HCT116 (cell line): Measurements from ENCODE around the gene SH2B2. TPM values are rescaled to one million over a fixed set of nuclear protein-coding genes. Genes with fewer than 3 reads are reported as not detected.

ENCODE experiments used
- ATAC-seq: fragments of 200-7000 bp; cut with Tn5 transposase; 2 replicates; pipeline ENCODE4 v1.9.1; 2020; ENCODE audit warnings: mild to moderate bottlenecking, moderate library complexity
- BruUV-seq: library from RNA; stranded (reverse); fragments of 400-500 nt; replicated peaks from 2 replicates; lab custom pipeline; 2021; lab: Mats Ljungman, UMichigan
- CTCF ChIA-PET: fragments of 300-600 bp; sonication (Branson Sonifier 250); formaldehyde crosslinking; loops from one replicate; lab custom pipeline; 2021; ENCODE audit warnings: antibody characterized with exemption; lab: Charles Lee
- POLR2A ChIA-PET: fragments of 300-600, 350-600 bp; sonication (Branson Sonifier 250); formaldehyde crosslinking; loops from one replicate; lab custom pipeline; 2021; ENCODE audit warnings: antibody characterized with exemption; lab: Charles Lee
- RAD21 ChIA-PET, 2 experiments: fragments of 300-600 bp; sonication (Branson Sonifier 250); formaldehyde crosslinking; loops; one replicate each; lab custom pipeline; 2023; ENCODE audit warnings: low total read pairs in 2 of 2; ENCODE audit not compliant: uncharacterized antibody in 2 of 2, unreplicated experiment in 2 of 2, low non-redundant PET in 1 of 2; lab: Charles Lee
- DNase-seq: peaks from one replicate; pipeline ENCODE4 v3.0.0-alpha.2; 2010; ENCODE audit warnings: low read depth, low spot score
- H2AFZ ChIP-seq: fragments of 200-600 bp; shearing (Covaris generic), sonication (generic); 2 replicates; pipeline ENCODE4 v1.6.1; 2017; ENCODE audit warnings: low read depth, mixed run types, mixed read lengths, antibody characterized with exemption, low read length; ENCODE audit not compliant: poor library complexity, severe bottlenecking
- H3K27ac ChIP-seq: 2 replicates; pipeline ENCODE4 v1.5.1; 2012; ENCODE audit warnings: low read depth, low read length
- H3K27me3 ChIP-seq: fragments of 200-600 bp; sonication (generic); 2 replicates; pipeline ENCODE4 v1.6.1; 2016; ENCODE audit warnings: mixed run types, low read length, mixed read lengths; ENCODE audit not compliant: insufficient read depth
- H3K36me3 ChIP-seq, 2 experiments: fragments of 200-500 bp in 1 of 2; fragments of 200-600 bp in 1 of 2; sonication (Bioruptor generic) in 1 of 2; sonication (generic) in 1 of 2; 2 replicates each; pipeline versions ENCODE4 v1.5.1 to v1.6.1; 2014 to 2016; ENCODE audit warnings: low read length in 2 of 2, inconsistent platforms in 1 of 2, mixed read lengths in 1 of 2, mixed run types in 1 of 2; ENCODE audit not compliant: insufficient read depth in 2 of 2, control insufficient read depth in 1 of 2
- H3K4me1 ChIP-seq, 2 experiments: fragments of 200-600 bp in 1 of 2; sonication (generic) in 1 of 2; 2 replicates each; pipeline versions ENCODE4 v1.5.1 to v1.6.1; 2012 to 2017; ENCODE audit warnings: low read length in 2 of 2, inconsistent platforms in 1 of 2, mild to moderate bottlenecking in 1 of 2, mixed read lengths in 1 of 2, mixed run types in 1 of 2, moderate library complexity in 1 of 2; ENCODE audit not compliant: insufficient read depth in 2 of 2, control insufficient read depth in 1 of 2
- H3K4me2 ChIP-seq: fragments of 200-600 bp; sonication (generic); 2 replicates; pipeline ENCODE4 v1.6.1; 2017; ENCODE audit warnings: mixed run types, low read length, mixed read lengths
- H3K4me3 ChIP-seq, 2 experiments: fragments of 200-600 bp in 1 of 2; sonication (generic) in 1 of 2; replicated peaks in 1 of 2; 2 replicates each; pipeline ENCODE4 v1.5.1; 2011 to 2016; ENCODE audit warnings: low read length in 2 of 2, control low read depth in 1 of 2, low read depth in 1 of 2, mild to moderate bottlenecking in 1 of 2, mixed read lengths in 1 of 2, mixed run types in 1 of 2
- H3K79me2 ChIP-seq: fragments of 200-600 bp; sonication (generic); 2 replicates; pipeline ENCODE4 v1.6.1; 2017; ENCODE audit warnings: mild to moderate bottlenecking, mixed run types, low read length, moderate library complexity, mixed read lengths; ENCODE audit not compliant: insufficient read depth
- H3K9ac ChIP-seq: fragments of 200-600 bp; sonication (generic); 2 replicates; pipeline ENCODE4 v1.6.1; 2016; ENCODE audit warnings: low read length, mixed read lengths
- H3K9me2 ChIP-seq: fragments of 200-600 bp; sonication (generic), shearing (Covaris generic); 2 replicates; pipeline ENCODE4 v1.6.1; 2017; ENCODE audit warnings: mixed run types, mild to moderate bottlenecking, moderate library complexity; ENCODE audit not compliant: insufficient read depth
- H3K9me3 ChIP-seq, 2 experiments: fragments of 200-500 bp in 1 of 2; fragments of 200-600 bp in 1 of 2; sonication (Bioruptor generic) in 1 of 2; sonication (generic) in 1 of 2; 2 replicates each; pipeline ENCODE4 v1.6.1; 2014 to 2017; ENCODE audit warnings: low read length in 2 of 2, mixed read lengths in 2 of 2, inconsistent platforms in 1 of 2, low read depth in 1 of 2, mild to moderate bottlenecking in 1 of 2, mixed run types in 1 of 2, moderate library complexity in 1 of 2; ENCODE audit not compliant: control insufficient read depth in 1 of 2, insufficient read depth in 1 of 2
- H4K20me1 ChIP-seq: fragments of 200-600 bp; sonication (generic), shearing (Covaris generic); 2 replicates; pipeline ENCODE4 v1.6.1; 2017; ENCODE audit warnings: mixed run types, mild to moderate bottlenecking, moderate library complexity; ENCODE audit not compliant: insufficient read depth
- ATF3 ChIP-seq: IDR thresholded peaks from 2 replicates; pipeline ENCODE4 v1.6.1; 2012
- CTCF ChIP-seq, 3 experiments: fragments of 200-600 bp in 1 of 3; sonication (generic) in 1 of 3; IDR thresholded peaks in 2 of 3; conservative IDR thresholded peaks in 1 of 3; 2 replicates each; pipeline ENCODE4 v1.5.1; 2012 to 2017; ENCODE audit warnings: low read depth in 2 of 3, low read length in 2 of 3, antibody characterized with exemption in 1 of 3, borderline replicate concordance in 1 of 3, control low read depth in 1 of 3, mild to moderate bottlenecking in 1 of 3, mixed read lengths in 1 of 3, mixed run types in 1 of 3, moderate library complexity in 1 of 3; ENCODE audit not compliant: insufficient read depth in 1 of 3
- EGR1 ChIP-seq: IDR thresholded peaks from 2 replicates; pipeline ENCODE4 v1.6.1; 2012; ENCODE audit warnings: low read depth
- ELF1 ChIP-seq: IDR thresholded peaks from 2 replicates; pipeline ENCODE4 v1.6.1; 2012; ENCODE audit warnings: low read depth, borderline replicate concordance
- EZH2 ChIP-seq: fragments of 200-600 bp; sonication (generic); IDR thresholded peaks from 2 replicates; pipeline ENCODE4 v1.6.1; 2017; ENCODE audit warnings: antibody characterized with exemption, mixed run types
- JUND ChIP-seq: IDR thresholded peaks from 2 replicates; pipeline ENCODE4 v1.6.1; 2012
- POLR2A ChIP-seq: IDR thresholded peaks from 2 replicates; pipeline ENCODE4 v1.7.0; 2011; ENCODE audit warnings: borderline replicate concordance; ENCODE audit not compliant: insufficient read depth, insufficient read length; ENCODE audit errors: extremely low read depth
- SRF ChIP-seq: IDR thresholded peaks from 2 replicates; pipeline ENCODE4 v1.6.1; 2012; ENCODE audit warnings: low read depth
- intact Hi-C: fragments of 100-400 bp; cut with micrococcal nuclease; formaldehyde crosslinking; loops from 2 replicates; pipeline ENCODE4 v1.10.0; 2022
- total RNA-seq: library from RNA; stranded (reverse); gene quantifications from one replicate; pipeline ENCODE4 v1.2.1, GENCODE V29; 2021; ENCODE audit not compliant: unreplicated experiment

SH2B2 gene
- total RNA-seq, 1 experiment from 2014 or later = 11.8 TPM

GRCh38 chr7:102295346-102296178 lies 8.9 kb downstream of the SH2B2 start:
- RAD21 ChIA-PET = no interaction called here
- DNase-seq (no peak), ATAC-seq (no peak)
- no peaks in the 10 kb centered on the region for H3K9me3 ChIP-seq
- no peak overlapping the region for H3K4me2 ChIP-seq
- no peak overlapping the region for H2AFZ ChIP-seq
- no peaks in the 10 kb centered on the region for H3K79me2 ChIP-seq
- POLR2A ChIA-PET = no interaction called here
- no TSS peak for BruUV-seq
- H3K9me2 ChIP-seq = no peaks in the 10 kb centered on the region
- CTCF ChIA-PET = no interaction called here
- no peaks in the 10 kb centered on the region for H3K36me3 ChIP-seq
- peaks cover 0 to 3% of the 10 kb centered on the region in 2 experiments; a peak in 1 of 4 replicates for H3K4me1 ChIP-seq
- no peak overlapping the region for H3K27ac ChIP-seq
- intact Hi-C loops = no loop called here
- H3K27me3 ChIP-seq = no peaks in the 10 kb centered on the region
- H3K9ac ChIP-seq = no peak overlapping the region
- no peak for TF ChIP-seq EGR1
- TF ChIP-seq ATF3 = no peak
- no peak for TF ChIP-seq ELF1
- no peak for TF ChIP-seq EZH2
- TF ChIP-seq POLR2A = no peak
- TF ChIP-seq, all 23 proteins: peak for 0
- Histone ChIP-seq H3K4me3 (no peak overlapping the region), H4K20me1 (no peaks in the 10 kb centered on the region)

GRCh38 chr7:102296179-102296438 lies 9.4 kb downstream of the SH2B2 start:
- ChIA-PET CTCF (no interaction called here), RAD21 (no interaction called here), POLR2A (no interaction called here)
- Histone ChIP-seq H3K9me2 (no peaks in the 10 kb centered on the region), H3K36me3 (no peaks in the 10 kb centered on the region), H2AFZ (no peak overlapping the region), H3K4me1 (peaks cover 0 to 3% of the 10 kb centered on the region in 2 experiments; a peak in 1 of 4 replicates), H3K9ac (no peak overlapping the region), H3K79me2 (no peaks in the 10 kb centered on the region), H3K27me3 (no peaks in the 10 kb centered on the region), H3K4me2 (no peak overlapping the region), H3K27ac (no peak overlapping the region), H4K20me1 (no peaks in the 10 kb centered on the region), H3K9me3 (no peaks in the 10 kb centered on the region), H3K4me3 (no peak overlapping the region)
- TF ChIP-seq SRF (no peak), CTCF (IDR thresholded peaks at IDR 0.05 in 2 of 3, conservative IDR thresholded peaks at IDR 0.05 in 1 of 3; ENCODE audit: borderline replicate concordance in 1 of 3, insufficient read depth in 1 of 3, low read depth in 2 of 3, low read length in 2 of 3) (no peak), JUND (no peak)
- no TSS peak for BruUV-seq
- intact Hi-C loops = no loop called here
- no peak for ATAC-seq
- DNase-seq = no peak
